ENCODE measurements around the gene TUT4. TPM values are rescaled to one million over a fixed set of nuclear protein-coding genes. Genes with fewer than 3 reads are reported as not detected.

TUT4 gene
- polyA plus RNA-seq, 1 donor from 2014 or later, result 84.1 TPM

- Histone ChIP-seq H3K9ac (ENCODE audit: low read length) (no peak overlapping the region), H3K4me2 (ENCODE audit: low read length) (no peak overlapping the region)
Measured at GRCh38 chr1:52559875-52560274, 7.0 kb upstream of the TUT4 start.

DNA sequence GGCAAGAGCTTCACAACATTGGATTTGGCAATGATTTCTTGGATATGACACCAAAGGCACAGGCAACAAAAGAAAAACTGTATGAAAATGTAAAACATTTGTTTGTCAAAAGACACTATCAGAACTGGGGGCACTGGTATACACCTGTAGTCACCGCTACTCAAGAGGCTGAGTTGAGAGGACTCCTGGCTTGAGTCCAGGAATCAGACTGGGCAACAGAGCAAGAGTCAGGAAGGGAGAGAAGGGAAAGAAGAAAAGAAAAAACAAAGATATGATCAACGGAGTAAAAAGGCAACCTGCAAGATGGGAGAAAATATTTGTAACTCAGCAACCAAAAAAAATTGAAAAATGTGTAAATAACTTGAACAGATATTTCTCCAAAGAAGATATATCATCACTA lies 6.0 kb upstream of the TUT4 start:
- Histone ChIP-seq H3K27ac (ENCODE audit: low read length) (no peak overlapping the region), H3K9me3 (ENCODE audit: low read length) (no peaks in the 10 kb centered on the region), H3F3A (ENCODE audit: insufficient read depth, low read length, poor library complexity, severe bottlenecking) (no peaks in the 10 kb centered on the region), H3K36me3 (ENCODE audit: insufficient read depth, low read length) (no peaks in the 10 kb centered on the region), H4K20me1 (ENCODE audit: insufficient read depth) (no peaks in the 10 kb centered on the region), H3K79me2 (replicated peaks; ENCODE audit: insufficient read depth, low read length) (peaks cover 13% of the 10 kb centered on the region), H2AFZ (ENCODE audit: low read depth, low read length) (no peak overlapping the region), H3K4me2 (ENCODE audit: low read length) (no peak overlapping the region), H3K9me2 (ENCODE audit: insufficient read depth, low read length) (no peaks in the 10 kb centered on the region), H3K27me3 (ENCODE audit: insufficient read depth, low read depth, low read length) (no peaks in the 10 kb centered on the region), H3K4me3 (ENCODE audit: low read length) (no peak overlapping the region), H3K9ac (ENCODE audit: low read length) (no peak overlapping the region)
- no peak for TF ChIP-seq SMC3 (conservative IDR thresholded peaks at IDR 0.05; ENCODE audit: poor library complexity)
- TF ChIP-seq, protein P1, sequence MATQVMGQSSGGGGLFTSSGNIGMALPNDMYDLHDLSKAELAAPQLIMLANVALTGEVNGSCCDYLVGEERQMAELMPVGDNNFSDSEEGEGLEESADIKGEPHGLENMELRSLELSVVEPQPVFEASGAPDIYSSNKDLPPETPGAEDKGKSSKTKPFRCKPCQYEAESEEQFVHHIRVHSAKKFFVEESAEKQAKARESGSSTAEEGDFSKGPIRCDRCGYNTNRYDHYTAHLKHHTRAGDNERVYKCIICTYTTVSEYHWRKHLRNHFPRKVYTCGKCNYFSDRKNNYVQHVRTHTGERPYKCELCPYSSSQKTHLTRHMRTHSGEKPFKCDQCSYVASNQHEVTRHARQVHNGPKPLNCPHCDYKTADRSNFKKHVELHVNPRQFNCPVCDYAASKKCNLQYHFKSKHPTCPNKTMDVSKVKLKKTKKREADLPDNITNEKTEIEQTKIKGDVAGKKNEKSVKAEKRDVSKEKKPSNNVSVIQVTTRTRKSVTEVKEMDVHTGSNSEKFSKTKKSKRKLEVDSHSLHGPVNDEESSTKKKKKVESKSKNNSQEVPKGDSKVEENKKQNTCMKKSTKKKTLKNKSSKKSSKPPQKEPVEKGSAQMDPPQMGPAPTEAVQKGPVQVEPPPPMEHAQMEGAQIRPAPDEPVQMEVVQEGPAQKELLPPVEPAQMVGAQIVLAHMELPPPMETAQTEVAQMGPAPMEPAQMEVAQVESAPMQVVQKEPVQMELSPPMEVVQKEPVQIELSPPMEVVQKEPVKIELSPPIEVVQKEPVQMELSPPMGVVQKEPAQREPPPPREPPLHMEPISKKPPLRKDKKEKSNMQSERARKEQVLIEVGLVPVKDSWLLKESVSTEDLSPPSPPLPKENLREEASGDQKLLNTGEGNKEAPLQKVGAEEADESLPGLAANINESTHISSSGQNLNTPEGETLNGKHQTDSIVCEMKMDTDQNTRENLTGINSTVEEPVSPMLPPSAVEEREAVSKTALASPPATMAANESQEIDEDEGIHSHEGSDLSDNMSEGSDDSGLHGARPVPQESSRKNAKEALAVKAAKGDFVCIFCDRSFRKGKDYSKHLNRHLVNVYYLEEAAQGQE (IDR thresholded peaks at IDR 0.05; ENCODE audit: borderline replicate concordance), result no peak
- TF ChIP-seq EP300 (conservative IDR thresholded peaks at IDR 0.05; ENCODE audit: poor library complexity, severe bottlenecking), result no peak
- TF ChIP-seq RAD21 (conservative IDR thresholded peaks at IDR 0.05), result no peak
- TF ChIP-seq POLR2AphosphoS5 (IDR thresholded peaks at IDR 0.05), result no peak
- no peak for TF ChIP-seq EZH2 (IDR thresholded peaks at IDR 0.05; ENCODE audit: borderline replicate concordance, insufficient read depth, low read length, poor library complexity, severe bottlenecking)
- TF ChIP-seq MXI1 (conservative IDR thresholded peaks at IDR 0.05; ENCODE audit: poor library complexity, severe bottlenecking), result no peak
- no peak for TF ChIP-seq TAF1 (IDR thresholded peaks at IDR 0.05; ENCODE audit: low read depth)
- no peak for TF ChIP-seq CTCF (IDR thresholded peaks at IDR 0.05; ENCODE audit: poor library complexity, severe bottlenecking)

More at GRCh38 chr1:52559875-52560274, 7.0 kb upstream of the TUT4 start:
- Histone ChIP-seq H3K9me3 (ENCODE audit: low read length) (no peaks in the 10 kb centered on the region), H2AFZ (ENCODE audit: low read depth, low read length) (no peak overlapping the region), H3K36me3 (ENCODE audit: insufficient read depth, low read length) (no peaks in the 10 kb centered on the region), H3K4me3 (ENCODE audit: low read length) (no peak overlapping the region), H3K27ac (ENCODE audit: low read length) (no peak overlapping the region), H3K79me2 (replicated peaks; ENCODE audit: insufficient read depth, low read length) (peaks cover 4% of the 10 kb centered on the region), H3K9me2 (ENCODE audit: insufficient read depth, low read length) (no peaks in the 10 kb centered on the region), H4K20me1 (ENCODE audit: insufficient read depth) (no peaks in the 10 kb centered on the region), H3K27me3 (ENCODE audit: insufficient read depth, low read depth, low read length) (no peaks in the 10 kb centered on the region), H3F3A (ENCODE audit: insufficient read depth, low read length, poor library complexity, severe bottlenecking) (no peaks in the 10 kb centered on the region)
- no peak for TF ChIP-seq SMC3 (conservative IDR thresholded peaks at IDR 0.05; ENCODE audit: poor library complexity)
- TF ChIP-seq EZH2 (IDR thresholded peaks at IDR 0.05; ENCODE audit: borderline replicate concordance, insufficient read depth, low read length, poor library complexity, severe bottlenecking), result no peak
- no peak for TF ChIP-seq CTCF (IDR thresholded peaks at IDR 0.05; ENCODE audit: poor library complexity, severe bottlenecking)
- no peak for TF ChIP-seq RAD21 (conservative IDR thresholded peaks at IDR 0.05)
- TF ChIP-seq EP300 (conservative IDR thresholded peaks at IDR 0.05; ENCODE audit: poor library complexity, severe bottlenecking), result no peak
- TF ChIP-seq, protein P1 (IDR thresholded peaks at IDR 0.05; ENCODE audit: borderline replicate concordance), result no peak
